Measurements from ENCODE around the gene SYT15B.
"Not testable (repeated sequence)": the region's sequence is repeated elsewhere in the genome, so short reads cannot be mapped to it uniquely, and the experiment has no call there.

SYT15B gene

GRCh38 chr10:47730911-47731310 lies 32.5 kb downstream of the SYT15B start:
- in situ Hi-C loops (cut with MboI; ENCODE audit: low sequenced_read_pairs), result not testable (repeated sequence)

- in situ Hi-C loops (cut with MboI; ENCODE audit: low sequenced_read_pairs), result not testable (repeated sequence)
Measured at GRCh38 chr10:47725740-47726139, 37.7 kb downstream of the SYT15B start.

GRCh38 chr10:47725047-47725446 lies 38.3 kb downstream of the SYT15B start:
- in situ Hi-C loops (cut with MboI; ENCODE audit: low sequenced_read_pairs), result not testable (repeated sequence)

- in situ Hi-C loops (cut with MboI; ENCODE audit: low sequenced_read_pairs), result not testable (repeated sequence)
Measured at GRCh38 chr10:47724119-47724518, 39.3 kb downstream of the SYT15B start.

GRCh38 chr10:47723362-47723761 lies 40.0 kb downstream of the SYT15B start:
- in situ Hi-C loops (cut with MboI; ENCODE audit: low sequenced_read_pairs), result not testable (repeated sequence)

- in situ Hi-C loops (cut with MboI; ENCODE audit: low sequenced_read_pairs), result not testable (repeated sequence)
Measured at GRCh38 chr10:47717011-47717769, 46.2 kb downstream of the SYT15B start.
